Neuronal stem cell (in vitro differentiated cells): Measurements from ENCODE around the gene HS6ST1. TPM values are rescaled to one million over a fixed set of nuclear protein-coding genes. Genes with fewer than 3 reads are reported as not detected.

Experiments
- DNase-seq: peaks from one replicate; pipeline ENCODE4 v3.0.0-alpha.2; 2013; ENCODE audit warnings: low spot score
- H2AFZ ChIP-seq: one replicate; pipeline ENCODE4 v1.6.1; 2013; ENCODE audit warnings: mild to moderate bottlenecking, low read length, inconsistent platforms
- H2AK5ac ChIP-seq: 2 replicates; pipeline ENCODE4 v1.6.1; 2013; ENCODE audit warnings: low read depth, mild to moderate bottlenecking, inconsistent platforms, low read length, moderate library complexity, mixed read lengths
- H2BK120ac ChIP-seq: 2 replicates; pipeline ENCODE4 v1.6.1; 2013; ENCODE audit warnings: low read depth, mild to moderate bottlenecking, inconsistent platforms, low read length, moderate library complexity, mixed read lengths
- H2BK12ac ChIP-seq: one replicate; pipeline ENCODE4 v1.6.1; 2013; ENCODE audit warnings: low read length, inconsistent platforms
- H2BK15ac ChIP-seq: 2 replicates; pipeline ENCODE4 v1.6.1; 2013; ENCODE audit warnings: mild to moderate bottlenecking, low read length, inconsistent platforms, mixed read lengths
- H2BK5ac ChIP-seq: one replicate; pipeline ENCODE4 v1.6.1; 2013; ENCODE audit warnings: inconsistent platforms, mild to moderate bottlenecking, low read length, moderate library complexity
- H3K14ac ChIP-seq: one replicate; pipeline ENCODE4 v1.6.1; 2013; ENCODE audit warnings: low read length, inconsistent platforms
- H3K18ac ChIP-seq: 2 replicates; pipeline ENCODE4 v1.6.1; 2013; ENCODE audit warnings: low read length, inconsistent platforms
- H3K23ac ChIP-seq: 2 replicates; pipeline ENCODE4 v1.6.1; 2013; ENCODE audit warnings: low read depth, mild to moderate bottlenecking, mixed read lengths, low read length, inconsistent platforms; ENCODE audit not compliant: poor library complexity
- H3K27ac ChIP-seq: replicated peaks from 3 replicates; pipeline ENCODE4 v1.5.1; 2013; ENCODE audit warnings: low read length, inconsistent platforms
- H3K27me3 ChIP-seq, 3 experiments: 2 replicates each; pipeline ENCODE4 v1.6.1; 2013; ENCODE audit warnings: low read length in 3 of 3, mild to moderate bottlenecking in 2 of 3, inconsistent platforms in 1 of 3, low read depth in 1 of 3, mixed read lengths in 1 of 3, moderate library complexity in 1 of 3; ENCODE audit not compliant: control insufficient read depth in 3 of 3, insufficient read depth in 3 of 3
- H3K36me3 ChIP-seq, 2 donors: replicated peaks in 1 of 2; 2 replicates each; pipeline ENCODE4 v1.6.1; 2013; ENCODE audit warnings: low read length in 2 of 2; ENCODE audit not compliant: control insufficient read depth in 2 of 2, insufficient read depth in 2 of 2
- H3K4ac ChIP-seq: 2 replicates; pipeline ENCODE4 v1.6.1; 2013; ENCODE audit warnings: inconsistent platforms, mild to moderate bottlenecking, low read length, moderate library complexity
- H3K4me1 ChIP-seq, 2 donors: 1 replicate in 1 of 2; 2 replicates in 1 of 2; pipeline ENCODE4 v1.6.1; 2013; ENCODE audit warnings: low read length in 2 of 2, low read depth in 1 of 2; ENCODE audit not compliant: control insufficient read depth in 2 of 2, insufficient read depth in 1 of 2
- H3K4me2 ChIP-seq: one replicate; pipeline ENCODE4 v1.6.1; 2013; ENCODE audit warnings: mild to moderate bottlenecking, low read length, inconsistent platforms; ENCODE audit not compliant: insufficient read depth, poor library complexity, severe bottlenecking
- H3K4me3 ChIP-seq, 2 donors: 2 replicates each; pipeline ENCODE4 v1.5.1; 2013; ENCODE audit warnings: low read length in 2 of 2, mild to moderate bottlenecking in 2 of 2, inconsistent platforms in 1 of 2, moderate library complexity in 1 of 2
- H3K79me1 ChIP-seq: one replicate; pipeline ENCODE4 v1.6.1; 2013; ENCODE audit warnings: low read depth, mild to moderate bottlenecking, inconsistent platforms, low read length, moderate library complexity
- H3K9ac ChIP-seq: one replicate; pipeline ENCODE4 v1.6.1; 2013; ENCODE audit warnings: mild to moderate bottlenecking, low read depth, low read length, inconsistent platforms; ENCODE audit not compliant: poor library complexity
- H3K9me3 ChIP-seq, 2 donors: replicated peaks in 1 of 2; 2 replicates each; pipeline versions ENCODE3 to v1.6.1; 2013; ENCODE audit warnings: low read length in 2 of 2, mild to moderate bottlenecking in 2 of 2, inconsistent platforms in 1 of 2, low read depth in 1 of 2, mixed read lengths in 1 of 2, moderate library complexity in 1 of 2; ENCODE audit not compliant: control insufficient read depth in 2 of 2, insufficient read depth in 1 of 2
- H4K8ac ChIP-seq: one replicate; pipeline ENCODE4 v1.6.1; 2013; ENCODE audit warnings: low read depth, mild to moderate bottlenecking, inconsistent platforms, low read length, moderate library complexity
- H4K91ac ChIP-seq: one replicate; pipeline ENCODE4 v1.6.1; 2013; ENCODE audit warnings: low read length, low read depth, mild to moderate bottlenecking, inconsistent platforms; ENCODE audit not compliant: poor library complexity
- whole genome bisulfite sequencing, 2 donors: extraction: QIAGEN DNeasy Blood & Tissue Kit; methylation state at CpG; one replicate each; pipeline ENCODE4 v1.1.7; 2013; ENCODE audit warnings: missing lambda C conversion rate in 2 of 2, mixed read lengths in 1 of 2; ENCODE audit not compliant: insufficient read length in 2 of 2, insufficient replicate concordance in 1 of 2; ENCODE audit errors: extremely low coverage in 2 of 2; 5-methylcytosine and 5-hydroxymethylcytosine counted together
- polyA plus RNA-seq, 2 experiments: library from polyadenylated mRNA; stranded (reverse); fragments of 200-250 nt; gene quantifications; one replicate each; pipeline ENCODE4 v1.2.3, GENCODE V29; 2013

HS6ST1 gene
- 32.8 TPM for polyA plus RNA-seq (2013, experiment 1 of 2)
- 32.8 TPM for polyA plus RNA-seq (2013, experiment 2 of 2)

- peak within 1 kb of the TSS; percentile 98 for H3K23ac ChIP-seq
- H3K27me3 ChIP-seq = peaks cover 0 to 24% (median 0%) of the 10 kb centered on the region in 3 experiments
- H2BK15ac ChIP-seq = peak within 1 kb of the TSS; percentile 97
- no peak within 1 kb of the TSS for H2BK5ac ChIP-seq
- H2AK5ac ChIP-seq = peak within 1 kb of the TSS; percentile 98
- no peak within 1 kb of the TSS for H2BK120ac ChIP-seq
- peak within 1 kb of the TSS; percentile 96 for H3K18ac ChIP-seq
- peak within 1 kb of the TSS; percentile 97 for H3K4me2 ChIP-seq
- no peaks in the 10 kb centered on the region for H3K9me3 ChIP-seq
- H3K4me1 ChIP-seq = peaks cover 33 to 38% of the 10 kb centered on the region in 2 donors
- peaks cover 3 to 28% of the 10 kb centered on the region in 2 donors for H3K36me3 ChIP-seq
- peak; percentile 85 for DNase-seq
- no peak within 1 kb of the TSS for H4K91ac ChIP-seq
- no peak within 1 kb of the TSS for H4K8ac ChIP-seq
- H2BK12ac ChIP-seq = peak within 1 kb of the TSS; percentile 73
- peak within 1 kb of the TSS; percentile 97 for H3K14ac ChIP-seq
- H3K79me1 ChIP-seq = peaks cover 29% of the 10 kb centered on the region
- H3K27ac ChIP-seq = no peak within 1 kb of the TSS
- no peak within 1 kb of the TSS for H3K4ac ChIP-seq
- H3K9ac ChIP-seq = peak within 1 kb of the TSS; percentile 92
- H2AFZ ChIP-seq = peak within 1 kb of the TSS; percentile 99
- WGBS, 2 donors = no CpG with 5 or more reads among the region's 84 CpGs
- peak within 1 kb of the TSS; percentile 95 to 97 for H3K4me3 ChIP-seq
Measured at GRCh38 chr2:128318776-128319464, at the start of gene HS6ST1. Gene HS6ST1 (minus strand): TSS chr2:128318868. CDS start chr2:128318563, 305 bp downstream.

- H3K23ac ChIP-seq = peak overlapping the region; percentile 34
- no peak overlapping the region for H4K8ac ChIP-seq
- DNase-seq = no peak
- WGBS, 2 donors = no CpG with 5 or more reads among the region's 23 CpGs
- no peak overlapping the region for H3K4me2 ChIP-seq
- peak overlapping the region; percentile 99 for H2BK12ac ChIP-seq
- no peak overlapping the region for H3K9ac ChIP-seq
- H2BK120ac ChIP-seq = peak overlapping the region; percentile 67
- no peak overlapping the region for H2AFZ ChIP-seq
- peak overlapping the region; percentile 15 for H4K91ac ChIP-seq
- H3K27me3 ChIP-seq = peaks cover 0 to 4% (median 0%) of the 10 kb centered on the region in 3 experiments
- no peaks in the 10 kb centered on the region for H3K9me3 ChIP-seq
- peak overlapping the region; percentile 87 for H3K4ac ChIP-seq
- H3K18ac ChIP-seq = peak overlapping the region; percentile 89
- H3K4me1 ChIP-seq = peaks cover 35 to 44% of the 10 kb centered on the region in 2 donors
- H3K27ac ChIP-seq = no peak overlapping the region
- H2AK5ac ChIP-seq = peak overlapping the region; percentile 94
- no peaks in the 10 kb centered on the region for H3K36me3 ChIP-seq
- H3K79me1 ChIP-seq = no peaks in the 10 kb centered on the region
- peak overlapping the region; percentile 76 for H3K14ac ChIP-seq
- peak overlapping the region; percentile 68 for H2BK15ac ChIP-seq
- H2BK5ac ChIP-seq = peak overlapping the region; percentile 79
- no peak overlapping the region for H3K4me3 ChIP-seq
Measured at GRCh38 chr2:128367601-128368359, 49.1 kb upstream of the HS6ST1 start.

- Histone ChIP-seq H3K14ac (no peak overlapping the region), H3K4me2 (no peak overlapping the region), H3K4me1 (peaks cover 44 to 52% of the 10 kb centered on the region in 2 donors), H3K9ac (no peak overlapping the region), H4K8ac (no peak overlapping the region), H3K27ac (no peak overlapping the region), H2BK12ac (peak overlapping the region; percentile 24), H4K91ac (peak overlapping the region; percentile 27), H3K4ac (no peak overlapping the region), H3K9me3 (no peaks in the 10 kb centered on the region), H3K27me3 (peaks cover 0 to 1% (median 0%) of the 10 kb centered on the region in 3 experiments), H2BK120ac (no peak overlapping the region), H3K18ac (peak overlapping the region; percentile 89), H3K36me3 (no peaks in the 10 kb centered on the region), H2AFZ (peak overlapping the region; percentile 10), H3K4me3 (no peak overlapping the region), H3K79me1 (no peaks in the 10 kb centered on the region), H2BK15ac (peak overlapping the region; percentile 68), H2AK5ac (peak overlapping the region; percentile 94), H2BK5ac (peak overlapping the region; percentile 79), H3K23ac (peak overlapping the region; percentile 38)
- DNase-seq = no peak
- no CpG with 5 or more reads among the region's 10 CpGs for WGBS, 2 donors
Measured at GRCh38 chr2:128366713-128367511, 48.2 kb upstream of the HS6ST1 start.
